Panc1 (cell line): Measurements from ENCODE around the gene UCHL5. TPM values are rescaled to one million over a fixed set of nuclear protein-coding genes. Genes with fewer than 3 reads are reported as not detected.
A peak's percentile ranks its signal among the peaks of the same experiment; 100 is the strongest.

Experiments
- ATAC-seq: fragments of 200-7000 bp; cut with Tn5 transposase; 2 replicates; pipeline ENCODE4 v1.9.1; 2020; ENCODE audit warnings: mild to moderate bottlenecking, moderate library complexity
- BruUV-seq: library from RNA; stranded (reverse); fragments of 400-500 nt; replicated peaks from 2 replicates; lab custom pipeline; 2021; lab: Mats Ljungman, UMichigan
- CTCF ChIA-PET: fragments of 300-600 bp; sonication (Branson Sonifier 250); formaldehyde crosslinking; loops from one replicate; lab custom pipeline; 2022; ENCODE audit warnings: antibody characterized with exemption; lab: Charles Lee
- POLR2A ChIA-PET: fragments of 300-600 bp; sonication (Branson Sonifier 250); formaldehyde crosslinking; loops from one replicate; lab custom pipeline; 2022; ENCODE audit warnings: antibody characterized with exemption; lab: Charles Lee
- DNase-seq: peaks from one replicate; pipeline ENCODE4 v3.0.0-alpha.2; 2010; ENCODE audit warnings: low read depth, low spot score
- H3K27ac ChIP-seq: 2 replicates; pipeline ENCODE4 v1.5.1; 2011; ENCODE audit warnings: mild to moderate bottlenecking, low read length, inconsistent platforms
- H3K27me3 ChIP-seq: fragments of 200-500 bp; sonication (Bioruptor generic); 2 replicates; pipeline ENCODE4 v1.6.0; 2014; ENCODE audit warnings: low read length, inconsistent platforms; ENCODE audit not compliant: control insufficient read depth, insufficient read depth
- H3K36me3 ChIP-seq: fragments of 200-500 bp; sonication (Bioruptor generic); 2 replicates; pipeline ENCODE4 v1.5.1; 2014; ENCODE audit warnings: inconsistent platforms, mild to moderate bottlenecking, low read length, moderate library complexity; ENCODE audit not compliant: control insufficient read depth, insufficient read depth
- H3K4me1 ChIP-seq: 2 replicates; pipeline ENCODE4 v1.5.1; 2011; ENCODE audit warnings: inconsistent platforms, mild to moderate bottlenecking, low read length, moderate library complexity; ENCODE audit not compliant: control insufficient read depth, insufficient read depth
- H3K4me3 ChIP-seq, 2 experiments: 2 replicates each; pipeline ENCODE4 v1.5.1; 2011 to 2012; ENCODE audit warnings: low read depth in 2 of 2, low read length in 2 of 2, mild to moderate bottlenecking in 2 of 2, inconsistent platforms in 1 of 2, moderate library complexity in 1 of 2
- H3K9me3 ChIP-seq: fragments of 200-500 bp; sonication (Bioruptor generic); 2 replicates; pipeline ENCODE4 v1.5.1; 2014; ENCODE audit warnings: low read depth, mild to moderate bottlenecking, inconsistent platforms, low read length, moderate library complexity; ENCODE audit not compliant: control insufficient read depth, insufficient read depth
- POLR2AphosphoS5 ChIP-seq: IDR thresholded peaks from 2 replicates; pipeline ENCODE4 v1.6.1; 2012; ENCODE audit warnings: mild to moderate bottlenecking, low read depth, low read length, moderate library complexity
- SIN3A ChIP-seq: IDR thresholded peaks from 2 replicates; pipeline ENCODE4 v1.6.1; 2012; ENCODE audit warnings: low read depth, mild to moderate bottlenecking, low read length, moderate library complexity, borderline replicate concordance; ENCODE audit not compliant: insufficient read depth
- TCF7L2 ChIP-seq: IDR thresholded peaks from 2 replicates; pipeline ENCODE4 v1.6.1; 2011; ENCODE audit warnings: mild to moderate bottlenecking, low read depth, low read length, inconsistent platforms
- in situ Hi-C: cut with HindIII; loops from 2 replicates; pipeline ENCODE4 v1.10.0; 2016; ENCODE audit warnings: low sequenced_read_pairs, low pct_unique_long_range_greater_than_20kb
- intact Hi-C: fragments of 100-400 bp; cut with micrococcal nuclease; formaldehyde crosslinking; loops from one replicate; pipeline ENCODE4 v1.10.0; 2022; ENCODE audit not compliant: unreplicated experiment
- total RNA-seq: library from RNA; stranded (reverse); gene quantifications from one replicate; pipeline ENCODE4 v1.2.1, GENCODE V29; 2021; ENCODE audit not compliant: unreplicated experiment
- TF ChIP-seq, protein P1 (sequence below), 2 experiments: IDR thresholded peaks; 2 replicates each; pipeline ENCODE4 v1.6.1; 2011 to 2012; ENCODE audit warnings: low read depth in 2 of 2, control low read depth in 1 of 2, low read length in 1 of 2, mild to moderate bottlenecking in 1 of 2, moderate library complexity in 1 of 2; ENCODE audit not compliant: insufficient read depth in 1 of 2
- TF ChIP-seq, protein P2 (sequence below): fragments of 450-650 bp; IDR thresholded peaks from 2 replicates; pipeline ENCODE4 v1.5.1; 2017; ENCODE audit warnings: mild to moderate bottlenecking

The UCHL5 gene
- total RNA-seq, 1 experiment from 2014 or later: 42.6 TPM

DNA sequence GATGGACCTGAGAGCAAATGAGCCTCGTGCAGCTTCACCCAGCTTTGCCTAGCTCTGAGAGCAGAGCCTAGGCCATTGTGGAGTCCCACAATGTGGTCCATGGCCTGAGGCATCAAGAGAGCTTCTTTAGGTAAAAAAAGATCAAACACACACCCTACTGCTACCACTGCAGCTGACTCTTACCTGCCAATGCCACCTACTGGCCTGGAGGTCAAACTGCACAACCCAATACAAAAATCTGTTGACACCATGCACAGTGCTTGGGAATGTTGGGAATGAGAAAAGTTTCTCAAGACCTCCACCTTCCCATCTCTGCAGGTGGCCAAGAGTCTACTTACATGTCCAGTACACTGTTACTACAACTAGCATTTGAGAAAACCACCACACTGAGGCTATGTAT lies 60.6 kb downstream of the UCHL5 start:
- POLR2A ChIA-PET: no interaction called here
- no peak overlapping the region for H3K4me3 ChIP-seq

DNA sequence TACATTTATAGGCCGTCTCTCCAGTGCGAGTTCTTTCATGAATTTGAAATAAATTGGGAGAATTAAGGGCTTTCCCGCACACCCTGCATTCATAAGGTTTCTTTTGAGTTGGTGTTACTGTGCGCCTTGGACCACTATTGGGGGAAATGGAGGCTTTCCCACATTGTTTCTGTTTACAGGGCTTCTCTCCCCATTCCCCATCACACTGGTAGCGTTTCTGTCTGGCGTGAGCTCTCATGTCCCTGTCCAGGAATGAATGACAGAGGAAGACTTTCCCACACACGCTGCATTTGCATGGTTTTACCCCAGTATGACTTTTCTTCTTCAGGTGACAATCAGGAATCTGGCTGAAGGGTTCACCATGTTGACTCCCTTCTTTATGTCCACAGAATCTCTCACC lies 65.0 kb downstream of the UCHL5 start:
- in situ Hi-C loops: no loop called here
- no peak for ATAC-seq
- TF ChIP-seq, protein P1, sequence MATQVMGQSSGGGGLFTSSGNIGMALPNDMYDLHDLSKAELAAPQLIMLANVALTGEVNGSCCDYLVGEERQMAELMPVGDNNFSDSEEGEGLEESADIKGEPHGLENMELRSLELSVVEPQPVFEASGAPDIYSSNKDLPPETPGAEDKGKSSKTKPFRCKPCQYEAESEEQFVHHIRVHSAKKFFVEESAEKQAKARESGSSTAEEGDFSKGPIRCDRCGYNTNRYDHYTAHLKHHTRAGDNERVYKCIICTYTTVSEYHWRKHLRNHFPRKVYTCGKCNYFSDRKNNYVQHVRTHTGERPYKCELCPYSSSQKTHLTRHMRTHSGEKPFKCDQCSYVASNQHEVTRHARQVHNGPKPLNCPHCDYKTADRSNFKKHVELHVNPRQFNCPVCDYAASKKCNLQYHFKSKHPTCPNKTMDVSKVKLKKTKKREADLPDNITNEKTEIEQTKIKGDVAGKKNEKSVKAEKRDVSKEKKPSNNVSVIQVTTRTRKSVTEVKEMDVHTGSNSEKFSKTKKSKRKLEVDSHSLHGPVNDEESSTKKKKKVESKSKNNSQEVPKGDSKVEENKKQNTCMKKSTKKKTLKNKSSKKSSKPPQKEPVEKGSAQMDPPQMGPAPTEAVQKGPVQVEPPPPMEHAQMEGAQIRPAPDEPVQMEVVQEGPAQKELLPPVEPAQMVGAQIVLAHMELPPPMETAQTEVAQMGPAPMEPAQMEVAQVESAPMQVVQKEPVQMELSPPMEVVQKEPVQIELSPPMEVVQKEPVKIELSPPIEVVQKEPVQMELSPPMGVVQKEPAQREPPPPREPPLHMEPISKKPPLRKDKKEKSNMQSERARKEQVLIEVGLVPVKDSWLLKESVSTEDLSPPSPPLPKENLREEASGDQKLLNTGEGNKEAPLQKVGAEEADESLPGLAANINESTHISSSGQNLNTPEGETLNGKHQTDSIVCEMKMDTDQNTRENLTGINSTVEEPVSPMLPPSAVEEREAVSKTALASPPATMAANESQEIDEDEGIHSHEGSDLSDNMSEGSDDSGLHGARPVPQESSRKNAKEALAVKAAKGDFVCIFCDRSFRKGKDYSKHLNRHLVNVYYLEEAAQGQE (IDR thresholded peaks at IDR 0.05; ENCODE audit: insufficient read depth in 1 of 2, low read depth in 2 of 2, low read length in 1 of 2): no peak
- TF ChIP-seq, protein P2, sequence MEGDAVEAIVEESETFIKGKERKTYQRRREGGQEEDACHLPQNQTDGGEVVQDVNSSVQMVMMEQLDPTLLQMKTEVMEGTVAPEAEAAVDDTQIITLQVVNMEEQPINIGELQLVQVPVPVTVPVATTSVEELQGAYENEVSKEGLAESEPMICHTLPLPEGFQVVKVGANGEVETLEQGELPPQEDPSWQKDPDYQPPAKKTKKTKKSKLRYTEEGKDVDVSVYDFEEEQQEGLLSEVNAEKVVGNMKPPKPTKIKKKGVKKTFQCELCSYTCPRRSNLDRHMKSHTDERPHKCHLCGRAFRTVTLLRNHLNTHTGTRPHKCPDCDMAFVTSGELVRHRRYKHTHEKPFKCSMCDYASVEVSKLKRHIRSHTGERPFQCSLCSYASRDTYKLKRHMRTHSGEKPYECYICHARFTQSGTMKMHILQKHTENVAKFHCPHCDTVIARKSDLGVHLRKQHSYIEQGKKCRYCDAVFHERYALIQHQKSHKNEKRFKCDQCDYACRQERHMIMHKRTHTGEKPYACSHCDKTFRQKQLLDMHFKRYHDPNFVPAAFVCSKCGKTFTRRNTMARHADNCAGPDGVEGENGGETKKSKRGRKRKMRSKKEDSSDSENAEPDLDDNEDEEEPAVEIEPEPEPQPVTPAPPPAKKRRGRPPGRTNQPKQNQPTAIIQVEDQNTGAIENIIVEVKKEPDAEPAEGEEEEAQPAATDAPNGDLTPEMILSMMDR: no peak
- TF ChIP-seq POLR2AphosphoS5 (no peak), SIN3A (no peak), TCF7L2 (no peak)
- no peak for DNase-seq
- BruUV-seq: no TSS peak
- Histone ChIP-seq H3K27me3 (no peaks in the 10 kb centered on the region), H3K36me3 (no peaks in the 10 kb centered on the region), H3K9me3 (no peaks in the 10 kb centered on the region; the same call in 1 of the 2 replicates), H3K4me1 (no peaks in the 10 kb centered on the region), H3K4me3 (no peak overlapping the region), H3K27ac (no peak overlapping the region)
- ChIA-PET CTCF (no interaction called here), POLR2A (no interaction called here)
- intact Hi-C loops: no loop called here

More for the DNA sequence above, 60.6 kb downstream of the UCHL5 start:
- DNase-seq: no peak
- ATAC-seq: no peak
- BruUV-seq: no TSS peak
- no peaks in the 10 kb centered on the region for H3K27me3 ChIP-seq
- intact Hi-C loops: no loop called here
- no peak overlapping the region for H3K27ac ChIP-seq
- no peaks in the 10 kb centered on the region for H3K36me3 ChIP-seq
- CTCF ChIA-PET: no interaction called here
- no peaks in the 10 kb centered on the region; the same call in 1 of the 2 replicates for H3K9me3 ChIP-seq
- TF ChIP-seq, protein P1 (IDR thresholded peaks at IDR 0.05; ENCODE audit: insufficient read depth in 1 of 2, low read depth in 2 of 2, low read length in 1 of 2): no peak
- no peak for TF ChIP-seq POLR2AphosphoS5
- TF ChIP-seq, protein P2: peak; percentile 60
- no peak for TF ChIP-seq SIN3A
- no peak for TF ChIP-seq TCF7L2
- in situ Hi-C loops: no loop called here
- H3K4me1 ChIP-seq: no peaks in the 10 kb centered on the region
